Renal cortex interstitium (tissue), 11 donors: Measurements from ENCODE around the gene ABHD14A. TPM values are rescaled to one million over a fixed set of nuclear protein-coding genes. Genes with fewer than 3 reads are reported as not detected.

Experiments used
- DNase-seq, 11 donors: peaks; one replicate each; pipeline ENCODE4 v3.0.0-alpha.2; 2013; ENCODE audit warnings: low read depth in 9 of 11, low spot score in 4 of 11; ENCODE audit errors: extremely low read depth in 1 of 11
- polyA plus RNA-seq, 3 donors: library from polyadenylated mRNA; unstranded; fragments of 120-200 nt; gene quantifications; one replicate each; pipeline ENCODE4 v1.2.1, GENCODE V29; 2013; ENCODE audit not compliant: insufficient read length in 3 of 3

ABHD14A gene
- polyA plus RNA-seq, 3 donors: 17.7 to 30.2 (median 28.7) TPM

GRCh38 chr3:51948016-51948580 lies 26.8 kb upstream of the ABHD14A start:
- DNase-seq: no peak

GRCh38 chr3:51949121-51949520 lies 25.7 kb upstream of the ABHD14A start:
- DNase-seq: no peak

- no peak for DNase-seq
Measured at GRCh38 chr3:51950899-51951298, 24.0 kb upstream of the ABHD14A start.

GRCh38 chr3:51953445-51953844 lies 21.4 kb upstream of the ABHD14A start:
- DNase-seq: no peak

- no peak for DNase-seq
Measured at GRCh38 chr3:51954105-51954504, 20.8 kb upstream of the ABHD14A start.

GRCh38 chr3:51954713-51955112 lies 20.2 kb upstream of the ABHD14A start:
- DNase-seq: no peak

GRCh38 chr3:51955175-51955892 lies 19.5 kb upstream of the ABHD14A start, which contains the start of gene GPR62:
TSS of gene GPR62 (plus strand) at chr3:51955381. CDS start at chr3:51955653, 272 bp downstream.
- no peak for DNase-seq

GRCh38 chr3:51955893-51956770 lies 18.7 kb upstream of the ABHD14A start:
- peak in 3 of 11 donors; percentile 38 to 57 (median 53) for DNase-seq

- DNase-seq: no peak
Measured at GRCh38 chr3:51957520-51958205, 17.2 kb upstream of the ABHD14A start.

GRCh38 chr3:51958603-51959521 lies 16.0 kb upstream of the ABHD14A start:
- DNase-seq: no peak

GRCh38 chr3:51959651-51960050 lies 15.2 kb upstream of the ABHD14A start:
- no peak for DNase-seq

GRCh38 chr3:51960386-51960785 lies 14.5 kb upstream of the ABHD14A start:
- DNase-seq: no peak

GRCh38 chr3:51961011-51961410 lies 13.9 kb upstream of the ABHD14A start:
- no peak for DNase-seq

GRCh38 chr3:51961602-51962569 lies 13.0 kb upstream of the ABHD14A start:
- DNase-seq: no peak

GRCh38 chr3:51962854-51963530 lies 11.9 kb upstream of the ABHD14A start:
- no peak for DNase-seq

- DNase-seq: peak in 4 of 11 donors; percentile 55 to 72 (median 64)
Measured at GRCh38 chr3:51963951-51964451, 10.9 kb upstream of the ABHD14A start.
